ENCODE results near the gene PTPRN2. TPM values are rescaled to one million over a fixed set of nuclear protein-coding genes. Genes with fewer than 3 reads are reported as not detected.

The PTPRN2 gene
- total and polyA plus RNA-seq, 2 donors (not counting 3 experiments of a cell fraction or from before 2014, with no cell fraction given), result 0.62 to 0.88 TPM

GRCh38 chr7:157792241-157793086 lies 795.2 kb downstream of the PTPRN2 start:
- CTCF ChIA-PET, result no interaction called here
- Histone ChIP-seq H3K79me2 (ENCODE audit: control insufficient read depth, insufficient read depth, low read length) (no peaks in the 10 kb centered on the region), H3K4me2 (ENCODE audit: insufficient read depth, low read length) (no peak overlapping the region), H3K36me3 (ENCODE audit: control insufficient read depth in 2 of 2, extremely low read depth in 1 of 2, insufficient read depth in 2 of 2, low read length in 2 of 2) (no peaks in the 10 kb centered on the region), H2AFZ (ENCODE audit: low read depth, low read length) (no peak overlapping the region), H3K4me1 (ENCODE audit: control insufficient read depth, extremely low read depth, insufficient read depth, low read length) (no peaks in the 10 kb centered on the region), H3K27me3 (ENCODE audit: control insufficient read depth in 2 of 2, insufficient read depth in 2 of 2, low read length in 2 of 2) (no peaks in the 10 kb centered on the region), H3K9me1 (replicated peaks; ENCODE audit: control insufficient read depth, extremely low read depth, insufficient read depth, low read length) (no peaks in the 10 kb centered on the region), H4K20me1 (replicated peaks; ENCODE audit: control insufficient read depth, extremely low read depth, insufficient read depth, low read length) (no peaks in the 10 kb centered on the region), H3K9ac (replicated peaks; ENCODE audit: extremely low read depth, insufficient read depth, low read length) (no peak overlapping the region), H3K9me3 (replicated peaks; ENCODE audit: control insufficient read depth, insufficient read depth, low read length) (no peaks in the 10 kb centered on the region), H3K27ac (ENCODE audit: insufficient read depth, low read depth, low read length) (no peak overlapping the region), H3K4me3 (replicated peaks in 1 of 3; ENCODE audit: insufficient read depth in 1 of 3, low read depth in 1 of 3, low read length in 3 of 3) (no peak overlapping the region)
- FAIRE-seq, result no peak
- no TSS peak for BruUV-seq (replicated peaks)
- POLR2A ChIA-PET, result no interaction called here
- dilution Hi-C loops (cut with MboI; ENCODE audit: extremely low pct_ligation_motif_present, low sequenced_read_pairs) (no loop called here), intact Hi-C loops (cut with micrococcal nuclease) (no loop called here)
- TF ChIP-seq GATA2 (IDR thresholded peaks at IDR 0.05; ENCODE audit: insufficient read depth, insufficient read length, low read depth, low read length), result no peak
- TF ChIP-seq JUN (IDR thresholded peaks at IDR 0.05; ENCODE audit: borderline replicate concordance, insufficient read depth, insufficient read length, low read depth), result no peak
- no peak for DNase-seq (ENCODE audit: low read depth, low spot score)

- ChIA-PET POLR2A (no interaction called here), CTCF (no interaction called here)
- DNase-seq (ENCODE audit: low read depth, low spot score) (no peak), FAIRE-seq (no peak)
- peaks cover under 1% of the 10 kb centered on the region for H3K9me3 ChIP-seq (replicated peaks; ENCODE audit: control insufficient read depth, insufficient read depth, low read length)
- H3K79me2 ChIP-seq (ENCODE audit: control insufficient read depth, insufficient read depth, low read length), result no peaks in the 10 kb centered on the region
- no peak overlapping the region for H3K27ac ChIP-seq (ENCODE audit: insufficient read depth, low read depth, low read length)
- BruUV-seq (replicated peaks), result no TSS peak
- no peak overlapping the region for H3K4me3 ChIP-seq (replicated peaks in 1 of 3; ENCODE audit: insufficient read depth in 1 of 3, low read depth in 1 of 3, low read length in 3 of 3)
- intact Hi-C loops (cut with micrococcal nuclease), result no loop called here
- no peaks in the 10 kb centered on the region for H3K36me3 ChIP-seq (ENCODE audit: control insufficient read depth in 2 of 2, extremely low read depth in 1 of 2, insufficient read depth in 2 of 2, low read length in 2 of 2)
- no peaks in the 10 kb centered on the region for H3K27me3 ChIP-seq (ENCODE audit: control insufficient read depth in 2 of 2, insufficient read depth in 2 of 2, low read length in 2 of 2)
- H3K9ac ChIP-seq (replicated peaks; ENCODE audit: extremely low read depth, insufficient read depth, low read length), result no peak overlapping the region
- no peaks in the 10 kb centered on the region for H3K9me1 ChIP-seq (replicated peaks; ENCODE audit: control insufficient read depth, extremely low read depth, insufficient read depth, low read length)
- no peak overlapping the region for H2AFZ ChIP-seq (ENCODE audit: low read depth, low read length)
- H3K4me2 ChIP-seq (ENCODE audit: insufficient read depth, low read length), result no peak overlapping the region
- no peaks in the 10 kb centered on the region for H3K4me1 ChIP-seq (ENCODE audit: control insufficient read depth, extremely low read depth, insufficient read depth, low read length)
- TF ChIP-seq EZH2 (IDR thresholded peaks at IDR 0.05; ENCODE audit: borderline replicate concordance, low read depth, low read length, severe bottlenecking) (no peak), FOS (IDR thresholded peaks at IDR 0.05; ENCODE audit: borderline replicate concordance, insufficient read depth, low read length) (no peak), CTCF (IDR thresholded peaks at IDR 0.05; ENCODE audit: extremely low read depth in 1 of 2, insufficient read depth in 1 of 2, low read depth in 1 of 2, low read length in 2 of 2) (no peak), MYC (IDR thresholded peaks at IDR 0.05; ENCODE audit: low read depth, low read length) (no peak)
- dilution Hi-C loops (cut with MboI; ENCODE audit: extremely low pct_ligation_motif_present, low sequenced_read_pairs), result no loop called here
- no peaks in the 10 kb centered on the region for H4K20me1 ChIP-seq (replicated peaks; ENCODE audit: control insufficient read depth, extremely low read depth, insufficient read depth, low read length)
Measured at GRCh38 chr7:157791666-157792065, 796.0 kb downstream of the PTPRN2 start.

Data from endothelial cell of umbilical vein (primary cell).